ENCODE measurements around the gene KLK10.
A peak's percentile ranks its signal among the peaks of the same experiment; 100 is the strongest.

The KLK10 gene

GRCh38 chr19:51019544-51019925 is at the start of gene KLK10:
TSS of gene KLK10 (minus strand) at chr19:51019709. CDS start at chr19:51019130, 579 bp downstream.
- DNase-seq = no peak

- peak; percentile 14 for DNase-seq
Observed at GRCh38 chr19:51066393-51067186, 47.1 kb upstream of the KLK10 start.

GRCh38 chr19:51065221-51065960 is 45.9 kb upstream of the KLK10 start:
- DNase-seq = no peak

GRCh38 chr19:51064534-51065220 is 45.2 kb upstream of the KLK10 start, which contains the start of gene KLK13:
TSS of gene KLK13 (minus strand) at chr19:51065092. CDS start at chr19:51065067, 25 bp downstream.
- DNase-seq = peak; percentile 50

GRCh38 chr19:51063664-51064063 is 44.2 kb upstream of the KLK10 start:
- DNase-seq = peak; percentile 66

GRCh38 chr19:51060973-51061372 is 41.5 kb upstream of the KLK10 start:
- DNase-seq = no peak

- DNase-seq = no peak
Observed at GRCh38 chr19:51060336-51060735, 40.8 kb upstream of the KLK10 start.

GRCh38 chr19:51059715-51060114 is 40.2 kb upstream of the KLK10 start:
- no peak for DNase-seq

GRCh38 chr19:51055866-51056265 is 36.4 kb upstream of the KLK10 start:
- no peak for DNase-seq

GRCh38 chr19:51047031-51047335 is 27.5 kb upstream of the KLK10 start:
- DNase-seq = no peak

GRCh38 chr19:51044327-51044726 is 24.8 kb upstream of the KLK10 start:
- DNase-seq = no peak

GRCh38 chr19:51043497-51043896 is 24.0 kb upstream of the KLK10 start:
- DNase-seq = no peak

- DNase-seq = no peak
Observed at GRCh38 chr19:51040151-51040550, 20.6 kb upstream of the KLK10 start.

GRCh38 chr19:51036519-51036918 is 17.0 kb upstream of the KLK10 start:
- DNase-seq = peak; percentile 62

- peak; percentile 98 for DNase-seq
Observed at GRCh38 chr19:51034704-51035103, 15.2 kb upstream of the KLK10 start, which contains the start of gene KLK12. TSS of gene KLK12 (minus strand) at chr19:51035002. CDS start at chr19:51034621, 381 bp downstream.

GRCh38 chr19:51031880-51032225 is 12.3 kb upstream of the KLK10 start:
- DNase-seq = no peak

GRCh38 chr19:51031220-51031879 is 11.8 kb upstream of the KLK10 start:
- no peak for DNase-seq

- DNase-seq = no peak
Observed at GRCh38 chr19:51030631-51031030, 11.1 kb upstream of the KLK10 start.

GRCh38 chr19:51029718-51030117 is 10.2 kb upstream of the KLK10 start:
- peak; percentile 65 for DNase-seq

GRCh38 chr19:51027873-51028272 is 8.4 kb upstream of the KLK10 start:
- DNase-seq = no peak

- peak; percentile 86 for DNase-seq
Observed at GRCh38 chr19:51027126-51027806, 7.8 kb upstream of the KLK10 start.

- DNase-seq = peak; percentile 92
Observed at GRCh38 chr19:51026554-51026831, 7.0 kb upstream of the KLK10 start, which contains the start of gene KLK11. TSS of gene KLK11 (minus strand) at chr19:51026616. CDS start at chr19:51025631, 985 bp downstream.
